Measurements from ENCODE around the gene SLC35F5.
"Not testable (repeated sequence)": the region's sequence is repeated elsewhere in the genome, so short reads cannot be mapped to it uniquely, and the experiment has no call there.

The SLC35F5 gene

GRCh38 chr2:113677330-113677729, 79.1 kb downstream of the SLC35F5 start:
- no peak for TF ChIP-seq CTCF (IDR thresholded peaks at IDR 0.05; ENCODE audit: borderline replicate concordance, insufficient read depth, low read depth, low read length)
- H3K4me3 ChIP-seq (ENCODE audit: low read depth, low read length) = no peak overlapping the region

- no peak for TF ChIP-seq CTCF (IDR thresholded peaks at IDR 0.05; ENCODE audit: borderline replicate concordance, insufficient read depth, low read depth, low read length)
- no peak overlapping the region for H3K4me3 ChIP-seq (ENCODE audit: low read depth, low read length)
These were observed 79.7 kb downstream of the SLC35F5 start for GRCh38 chr2:113676623-113677266.

GRCh38 chr2:113675875-113676274, 80.6 kb downstream of the SLC35F5 start:
- H3K4me3 ChIP-seq (ENCODE audit: low read depth, low read length) = no peak overlapping the region
- no peak for TF ChIP-seq CTCF (IDR thresholded peaks at IDR 0.05; ENCODE audit: borderline replicate concordance, insufficient read depth, low read depth, low read length)

- TF ChIP-seq CTCF (IDR thresholded peaks at IDR 0.05; ENCODE audit: borderline replicate concordance, insufficient read depth, low read depth, low read length) = no peak
These were observed 84.0 kb downstream of the SLC35F5 start for GRCh38 chr2:113672326-113672932.

GRCh38 chr2:113669013-113669412, 87.4 kb downstream of the SLC35F5 start:
- not testable (repeated sequence) for H3K4me3 ChIP-seq (ENCODE audit: low read depth, low read length)

More at GRCh38 chr2:113672326-113672932, 84.0 kb downstream of the SLC35F5 start:
- no peak overlapping the region for H3K4me3 ChIP-seq (ENCODE audit: low read depth, low read length)

GRCh38 chr2:113664761-113665533, 91.5 kb downstream of the SLC35F5 start:
- H3K4me3 ChIP-seq (ENCODE audit: low read depth, low read length) = not testable (repeated sequence)

GRCh38 chr2:113663285-113664060, 93.0 kb downstream of the SLC35F5 start:
- not testable (repeated sequence) for H3K4me3 ChIP-seq (ENCODE audit: low read depth, low read length)

Data from GM12875 (cell line).